GM12878 (cell line): ENCODE data around the gene KDM6A. TPM values are rescaled to one million over a fixed set of nuclear protein-coding genes. Genes with fewer than 3 reads are reported as not detected.
A peak's percentile ranks its signal among the peaks of the same experiment; 100 is the strongest.

ENCODE experiments used
- ATF7 ChIP-seq: fragments of 450-650 bp; IDR thresholded peaks from 2 replicates; pipeline ENCODE4 v1.6.1; 2016; ENCODE audit warnings: low read depth, mild to moderate bottlenecking
- CREB1 ChIP-seq: IDR thresholded peaks from 2 replicates; pipeline ENCODE4 v1.6.1; 2012; ENCODE audit warnings: low read depth, mild to moderate bottlenecking, inconsistent platforms
- GABPA ChIP-seq: IDR thresholded peaks from 2 replicates; pipeline ENCODE4 v1.6.1; 2014; ENCODE audit warnings: antibody characterized with exemption, low read depth, mild to moderate bottlenecking, inconsistent platforms
- HDGF ChIP-seq: fragments of 450-650 bp; IDR thresholded peaks from 2 replicates; pipeline ENCODE4 v1.6.1; 2016; ENCODE audit warnings: antibody characterized with exemption
- KLF5 ChIP-seq: fragments of 450-650 bp; IDR thresholded peaks from 2 replicates; pipeline ENCODE4 v1.6.1; 2014; ENCODE audit warnings: mild to moderate bottlenecking; ENCODE audit not compliant: partially characterized antibody
- MEF2A ChIP-seq: IDR thresholded peaks from 2 replicates; pipeline ENCODE4 v1.6.1; 2011; ENCODE audit warnings: low read depth, mild to moderate bottlenecking, low read length, moderate library complexity; ENCODE audit not compliant: insufficient read depth
- POLR2A ChIP-seq: IDR thresholded peaks from 2 replicates; pipeline ENCODE4 v1.6.1; 2011; ENCODE audit warnings: low read depth, mild to moderate bottlenecking, low read length
- POLR2AphosphoS2 ChIP-seq: IDR thresholded peaks from 2 replicates; pipeline ENCODE4 v1.6.1; 2011; ENCODE audit warnings: low read depth, mild to moderate bottlenecking, low read length, improper control_type of control experiment, moderate library complexity
- POLR2AphosphoS5 ChIP-seq: IDR thresholded peaks from 2 replicates; pipeline ENCODE4 v1.6.1; 2011; ENCODE audit warnings: mild to moderate bottlenecking, low read length, inconsistent platforms
- RBBP5 ChIP-seq: fragments of 200-600 bp; sonication (generic); conservative IDR thresholded peaks from 2 replicates; pipeline ENCODE4 v1.6.1; 2016
- RELA ChIP-seq: fragments of 450-650 bp; IDR thresholded peaks from 2 replicates; pipeline ENCODE4 v1.8.0; 2014; ENCODE audit warnings: borderline replicate concordance; ENCODE audit not compliant: partially characterized antibody
- RUNX3 ChIP-seq: IDR thresholded peaks from 2 replicates; pipeline ENCODE4 v1.6.1; 2012; ENCODE audit warnings: low read length, inconsistent platforms
- SP1 ChIP-seq: IDR thresholded peaks from one replicate; pipeline ENCODE4 v1.6.1; 2011; ENCODE audit warnings: low read depth, low read length
- TARDBP ChIP-seq: IDR thresholded peaks from 2 replicates; pipeline ENCODE4 v1.6.1; 2016; ENCODE audit warnings: borderline replicate concordance
- TBL1XR1 ChIP-seq: IDR thresholded peaks from 2 replicates; pipeline ENCODE4 v1.6.1; 2012; ENCODE audit warnings: low read depth, low read length, improper control_type of control experiment
- TCF3 ChIP-seq: IDR thresholded peaks from 2 replicates; pipeline ENCODE4 v1.6.1; 2012; ENCODE audit warnings: low read depth, mild to moderate bottlenecking, low read length, borderline replicate concordance; ENCODE audit not compliant: insufficient read depth
- WRNIP1 ChIP-seq: IDR thresholded peaks from 2 replicates; pipeline ENCODE4 v1.6.1; 2011; ENCODE audit warnings: low read depth, low read length, improper control_type of control experiment, borderline replicate concordance
- ZNF384 ChIP-seq: IDR thresholded peaks from 2 replicates; pipeline ENCODE4 v1.6.1; 2012; ENCODE audit warnings: low read depth, mild to moderate bottlenecking, low read length, improper control_type of control experiment, borderline replicate concordance
- polyA plus RNA-seq, 11 experiments: library from polyadenylated mRNA; depleted of rRNA in 4 of 11; unstranded in 6 of 11; stranded (reverse) in 5 of 11; fragments of >200 nt; fragmentation: Nextera tagmentation in 4 of 11; fragmentation: Illumina TruSeq in 1 of 11; extraction: Ambion mirVana in 4 of 11; extraction: Trizol in 1 of 11; gene quantifications; 1 replicate in 1 of 11; 2 replicates in 10 of 11; pipeline versions ENCODE4 v1.2.1 to v1.2.3, GENCODE V29; 2011 to 2016; ENCODE audit warnings: inconsistent platforms in 2 of 11, missing spikeins in 2 of 11, low read depth in 1 of 11
- total RNA-seq, 4 experiments: library from RNA; depleted of rRNA in 3 of 4; stranded (reverse); fragments of >200 nt in 3 of 4; fragmentation: Illumina TruSeq in 1 of 4; extraction: Trizol in 1 of 4; gene quantifications; 2 replicates each; pipeline versions ENCODE4 v1.2.1 to v1.2.3, GENCODE V29; 2013 to 2021
- TF ChIP-seq, protein P1 (sequence below): IDR thresholded peaks from 2 replicates; pipeline ENCODE4 v1.6.1; 2011; ENCODE audit warnings: low read depth, low read length, improper control_type of control experiment, borderline replicate concordance
- TF ChIP-seq, protein P2 (sequence below): IDR thresholded peaks from 2 replicates; pipeline ENCODE4 v1.6.1; 2012; ENCODE audit warnings: low read depth, low read length, improper control_type of control experiment
- TF ChIP-seq, protein P3 (sequence below): fragments of 450-650 bp; conservative IDR thresholded peaks from 2 replicates; pipeline ENCODE4 v1.6.1; 2017; ENCODE audit warnings: mild to moderate bottlenecking, moderate library complexity
- TF ChIP-seq, protein P4 (sequence below): fragments of 450-650 bp; IDR thresholded peaks from 2 replicates; pipeline ENCODE4 v1.6.1; 2016; ENCODE audit warnings: mild to moderate bottlenecking, moderate library complexity, borderline replicate concordance
- TF ChIP-seq, protein P5 (sequence below): IDR thresholded peaks from 2 replicates; pipeline ENCODE4 v1.6.1; 2012; ENCODE audit warnings: low read depth, low read length, improper control_type of control experiment

The KDM6A gene
- total and polyA plus RNA-seq, 10 of the 15 experiments (the other 5 are each of a cell fraction or from before 2014, with no cell fraction given): 7.9 to 29.0 (median 20.4) TPM

DNA sequence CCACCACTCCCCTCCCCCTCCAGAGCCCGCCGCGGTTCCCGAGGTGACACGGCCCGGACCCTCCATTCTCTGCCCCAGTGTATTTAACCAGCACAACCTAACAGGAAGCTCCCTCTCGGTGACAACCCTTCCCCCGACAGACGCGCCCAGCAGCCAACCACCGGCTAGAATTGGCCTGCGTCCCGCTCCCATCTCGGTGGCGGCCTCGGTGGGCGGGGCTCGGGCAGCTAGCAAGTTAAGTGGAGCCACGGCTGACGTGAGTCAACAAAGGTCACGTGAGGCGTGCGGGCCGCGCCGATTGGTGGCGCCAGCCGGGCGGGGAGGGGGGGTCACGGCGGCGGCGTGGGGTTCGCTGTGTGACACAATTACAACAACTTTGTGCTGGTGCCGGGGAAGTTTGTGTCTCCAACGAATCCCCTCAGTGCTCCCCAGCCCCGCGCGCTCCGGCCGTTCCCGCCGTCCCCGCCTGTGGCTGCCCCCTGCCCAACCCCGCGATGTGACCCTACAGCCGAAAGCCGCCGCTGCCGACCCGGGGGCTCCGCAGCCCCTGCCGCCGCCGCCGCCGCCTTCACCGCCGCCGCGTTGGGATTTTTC lies at the start of gene KDM6A (continued):
- peak; percentile 89 for TF ChIP-seq SP1
- TF ChIP-seq TCF3: no peak
- TF ChIP-seq RUNX3: peak; percentile 16; the same call in 1 of the 2 replicates
- peak; percentile 39; the same call in 1 of the 2 replicates for TF ChIP-seq POLR2AphosphoS5
- TF ChIP-seq ZNF384: 0 out of 2 replicates have a peak, but pooled peaks have one; percentile 13
- TF ChIP-seq HDGF: peak; percentile 79
- TF ChIP-seq RBBP5: no peak
- TF ChIP-seq, protein P1, sequence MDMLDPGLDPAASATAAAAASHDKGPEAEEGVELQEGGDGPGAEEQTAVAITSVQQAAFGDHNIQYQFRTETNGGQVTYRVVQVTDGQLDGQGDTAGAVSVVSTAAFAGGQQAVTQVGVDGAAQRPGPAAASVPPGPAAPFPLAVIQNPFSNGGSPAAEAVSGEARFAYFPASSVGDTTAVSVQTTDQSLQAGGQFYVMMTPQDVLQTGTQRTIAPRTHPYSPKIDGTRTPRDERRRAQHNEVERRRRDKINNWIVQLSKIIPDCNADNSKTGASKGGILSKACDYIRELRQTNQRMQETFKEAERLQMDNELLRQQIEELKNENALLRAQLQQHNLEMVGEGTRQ: peak; percentile 94
- TF ChIP-seq MEF2A: 0 out of 2 replicates have a peak, but pooled peaks have one; percentile 21
- no peak for TF ChIP-seq WRNIP1
- TF ChIP-seq, protein P2, sequence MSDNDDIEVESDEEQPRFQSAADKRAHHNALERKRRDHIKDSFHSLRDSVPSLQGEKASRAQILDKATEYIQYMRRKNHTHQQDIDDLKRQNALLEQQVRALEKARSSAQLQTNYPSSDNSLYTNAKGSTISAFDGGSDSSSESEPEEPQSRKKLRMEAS: peak; percentile 99
- peak; percentile 47; the same call in 1 of the 2 replicates for TF ChIP-seq TARDBP
- TF ChIP-seq POLR2A: peak; percentile 86
- TF ChIP-seq RELA: peak; percentile 84
- peak; percentile 95 for TF ChIP-seq CREB1
- TF ChIP-seq ATF7: peak; percentile 76
- TF ChIP-seq TBL1XR1: peak; percentile 43; the same call in 1 of the 2 replicates
- TF ChIP-seq, protein P3, sequence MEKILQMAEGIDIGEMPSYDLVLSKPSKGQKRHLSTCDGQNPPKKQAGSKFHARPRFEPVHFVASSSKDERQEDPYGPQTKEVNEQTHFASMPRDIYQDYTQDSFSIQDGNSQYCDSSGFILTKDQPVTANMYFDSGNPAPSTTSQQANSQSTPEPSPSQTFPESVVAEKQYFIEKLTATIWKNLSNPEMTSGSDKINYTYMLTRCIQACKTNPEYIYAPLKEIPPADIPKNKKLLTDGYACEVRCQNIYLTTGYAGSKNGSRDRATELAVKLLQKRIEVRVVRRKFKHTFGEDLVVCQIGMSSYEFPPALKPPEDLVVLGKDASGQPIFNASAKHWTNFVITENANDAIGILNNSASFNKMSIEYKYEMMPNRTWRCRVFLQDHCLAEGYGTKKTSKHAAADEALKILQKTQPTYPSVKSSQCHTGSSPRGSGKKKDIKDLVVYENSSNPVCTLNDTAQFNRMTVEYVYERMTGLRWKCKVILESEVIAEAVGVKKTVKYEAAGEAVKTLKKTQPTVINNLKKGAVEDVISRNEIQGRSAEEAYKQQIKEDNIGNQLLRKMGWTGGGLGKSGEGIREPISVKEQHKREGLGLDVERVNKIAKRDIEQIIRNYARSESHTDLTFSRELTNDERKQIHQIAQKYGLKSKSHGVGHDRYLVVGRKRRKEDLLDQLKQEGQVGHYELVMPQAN: 0 out of 2 replicates have a peak, but pooled peaks have one; percentile 65
- TF ChIP-seq POLR2AphosphoS2: 0 out of 2 replicates have a peak, but pooled peaks have one; percentile 25
- TF ChIP-seq KLF5: peak; percentile 37
- TF ChIP-seq, protein P4, sequence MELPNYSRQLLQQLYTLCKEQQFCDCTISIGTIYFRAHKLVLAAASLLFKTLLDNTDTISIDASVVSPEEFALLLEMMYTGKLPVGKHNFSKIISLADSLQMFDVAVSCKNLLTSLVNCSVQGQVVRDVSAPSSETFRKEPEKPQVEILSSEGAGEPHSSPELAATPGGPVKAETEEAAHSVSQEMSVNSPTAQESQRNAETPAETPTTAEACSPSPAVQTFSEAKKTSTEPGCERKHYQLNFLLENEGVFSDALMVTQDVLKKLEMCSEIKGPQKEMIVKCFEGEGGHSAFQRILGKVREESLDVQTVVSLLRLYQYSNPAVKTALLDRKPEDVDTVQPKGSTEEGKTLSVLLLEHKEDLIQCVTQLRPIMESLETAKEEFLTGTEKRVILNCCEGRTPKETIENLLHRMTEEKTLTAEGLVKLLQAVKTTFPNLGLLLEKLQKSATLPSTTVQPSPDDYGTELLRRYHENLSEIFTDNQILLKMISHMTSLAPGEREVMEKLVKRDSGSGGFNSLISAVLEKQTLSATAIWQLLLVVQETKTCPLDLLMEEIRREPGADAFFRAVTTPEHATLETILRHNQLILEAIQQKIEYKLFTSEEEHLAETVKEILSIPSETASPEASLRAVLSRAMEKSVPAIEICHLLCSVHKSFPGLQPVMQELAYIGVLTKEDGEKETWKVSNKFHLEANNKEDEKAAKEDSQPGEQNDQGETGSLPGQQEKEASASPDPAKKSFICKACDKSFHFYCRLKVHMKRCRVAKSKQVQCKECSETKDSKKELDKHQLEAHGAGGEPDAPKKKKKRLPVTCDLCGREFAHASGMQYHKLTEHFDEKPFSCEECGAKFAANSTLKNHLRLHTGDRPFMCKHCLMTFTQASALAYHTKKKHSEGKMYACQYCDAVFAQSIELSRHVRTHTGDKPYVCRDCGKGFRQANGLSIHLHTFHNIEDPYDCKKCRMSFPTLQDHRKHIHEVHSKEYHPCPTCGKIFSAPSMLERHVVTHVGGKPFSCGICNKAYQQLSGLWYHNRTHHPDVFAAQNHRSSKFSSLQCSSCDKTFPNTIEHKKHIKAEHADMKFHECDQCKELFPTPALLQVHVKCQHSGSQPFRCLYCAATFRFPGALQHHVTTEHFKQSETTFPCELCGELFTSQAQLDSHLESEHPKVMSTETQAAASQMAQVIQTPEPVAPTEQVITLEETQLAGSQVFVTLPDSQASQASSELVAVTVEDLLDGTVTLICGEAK: peak; percentile 63; the same call in 1 of the 2 replicates
- TF ChIP-seq, protein P5, sequence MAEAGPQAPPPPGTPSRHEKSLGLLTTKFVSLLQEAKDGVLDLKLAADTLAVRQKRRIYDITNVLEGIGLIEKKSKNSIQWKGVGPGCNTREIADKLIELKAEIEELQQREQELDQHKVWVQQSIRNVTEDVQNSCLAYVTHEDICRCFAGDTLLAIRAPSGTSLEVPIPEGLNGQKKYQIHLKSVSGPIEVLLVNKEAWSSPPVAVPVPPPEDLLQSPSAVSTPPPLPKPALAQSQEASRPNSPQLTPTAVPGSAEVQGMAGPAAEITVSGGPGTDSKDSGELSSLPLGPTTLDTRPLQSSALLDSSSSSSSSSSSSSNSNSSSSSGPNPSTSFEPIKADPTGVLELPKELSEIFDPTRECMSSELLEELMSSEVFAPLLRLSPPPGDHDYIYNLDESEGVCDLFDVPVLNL: peak; percentile 58; the same call in 1 of the 2 replicates
- TF ChIP-seq GABPA: peak; percentile 83
